Neural progenitor cell (in vitro differentiated cells): Measurements from ENCODE around the gene LRRC32.

ENCODE experiments used
- EZH2 ChIP-seq: fragments of 200-600 bp; sonication (generic); IDR thresholded peaks from 2 replicates; pipeline ENCODE4 v1.6.1; 2017; ENCODE audit warnings: antibody characterized with exemption, mild to moderate bottlenecking, moderate library complexity
- EZH2phosphoT487 ChIP-seq: fragments of 200-600 bp; sonication (generic); IDR thresholded peaks from 2 replicates; pipeline ENCODE4 v1.6.1; 2017; ENCODE audit warnings: antibody characterized with exemption
- TF ChIP-seq, protein P1 (sequence below): fragments of 200-600 bp; sonication (generic); IDR thresholded peaks from 2 replicates; pipeline ENCODE4 v1.5.1; 2017; ENCODE audit warnings: antibody characterized with exemption, mild to moderate bottlenecking

DNA sequence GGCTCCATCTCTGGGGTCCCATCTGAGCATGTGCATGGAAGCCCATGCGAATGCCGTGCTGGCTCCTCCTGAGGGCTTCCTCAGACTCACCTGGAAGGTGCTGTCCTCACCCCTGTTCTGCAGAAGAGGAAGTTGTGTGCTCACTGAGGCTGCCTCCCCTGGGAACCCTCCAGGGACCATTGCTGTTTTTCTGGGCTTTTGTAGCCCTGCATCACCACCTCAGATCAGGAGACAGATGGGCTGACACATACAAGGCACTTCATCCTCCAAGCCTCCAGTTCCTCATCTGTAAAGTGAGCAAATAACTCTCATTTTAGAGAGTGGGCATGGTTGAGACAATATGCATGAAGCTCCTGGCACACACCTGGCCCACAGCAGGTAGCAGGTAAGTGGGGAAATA, 12.1 kb upstream of the LRRC32 start:
- TF ChIP-seq, protein P1, sequence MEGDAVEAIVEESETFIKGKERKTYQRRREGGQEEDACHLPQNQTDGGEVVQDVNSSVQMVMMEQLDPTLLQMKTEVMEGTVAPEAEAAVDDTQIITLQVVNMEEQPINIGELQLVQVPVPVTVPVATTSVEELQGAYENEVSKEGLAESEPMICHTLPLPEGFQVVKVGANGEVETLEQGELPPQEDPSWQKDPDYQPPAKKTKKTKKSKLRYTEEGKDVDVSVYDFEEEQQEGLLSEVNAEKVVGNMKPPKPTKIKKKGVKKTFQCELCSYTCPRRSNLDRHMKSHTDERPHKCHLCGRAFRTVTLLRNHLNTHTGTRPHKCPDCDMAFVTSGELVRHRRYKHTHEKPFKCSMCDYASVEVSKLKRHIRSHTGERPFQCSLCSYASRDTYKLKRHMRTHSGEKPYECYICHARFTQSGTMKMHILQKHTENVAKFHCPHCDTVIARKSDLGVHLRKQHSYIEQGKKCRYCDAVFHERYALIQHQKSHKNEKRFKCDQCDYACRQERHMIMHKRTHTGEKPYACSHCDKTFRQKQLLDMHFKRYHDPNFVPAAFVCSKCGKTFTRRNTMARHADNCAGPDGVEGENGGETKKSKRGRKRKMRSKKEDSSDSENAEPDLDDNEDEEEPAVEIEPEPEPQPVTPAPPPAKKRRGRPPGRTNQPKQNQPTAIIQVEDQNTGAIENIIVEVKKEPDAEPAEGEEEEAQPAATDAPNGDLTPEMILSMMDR, result no peak
- TF ChIP-seq EZH2 (no peak), EZH2phosphoT487 (no peak)
